GM23338 (cell line): ENCODE data around the gene RAD51B. TPM values are rescaled to one million over a fixed set of nuclear protein-coding genes. Genes with fewer than 3 reads are reported as not detected.

Experiments
- ATAC-seq: fragments of 200-7000 bp; cut with Tn5 transposase; 3 replicates; pipeline ENCODE4 v1.9.1; 2020
- DNase-seq: peaks from one replicate; pipeline ENCODE4 v3.0.0-alpha.2; 2015; ENCODE audit warnings: low spot score
- H2AFZ ChIP-seq: fragments of 200-600 bp; sonication (generic); 2 replicates; pipeline ENCODE4 v1.8.0; 2016; ENCODE audit warnings: antibody characterized with exemption, mild to moderate bottlenecking, moderate library complexity
- H3F3A ChIP-seq: fragments of 200-600 bp; sonication (generic); replicated peaks from 2 replicates; pipeline ENCODE4 v1.8.0; 2017; ENCODE audit warnings: antibody characterized with exemption, mixed run types, low read depth
- H3K27ac ChIP-seq: fragments of 200-600 bp; sonication (generic); 2 replicates; pipeline ENCODE4 v1.6.1; 2016; ENCODE audit warnings: low read depth
- H3K27me3 ChIP-seq: fragments of 200-600 bp; sonication (generic); 2 replicates; pipeline ENCODE4 v1.8.0; 2016; ENCODE audit warnings: mild to moderate bottlenecking, mixed run types, moderate library complexity; ENCODE audit not compliant: insufficient read depth
- H3K36me3 ChIP-seq: fragments of 200-600 bp; sonication (generic); 2 replicates; pipeline ENCODE4 v1.8.0; 2016; ENCODE audit warnings: mild to moderate bottlenecking; ENCODE audit not compliant: insufficient read depth
- H3K4me1 ChIP-seq: fragments of 200-600 bp; sonication (generic); 2 replicates; pipeline ENCODE4 v1.8.0; 2016; ENCODE audit warnings: mild to moderate bottlenecking, moderate library complexity; ENCODE audit not compliant: insufficient read depth
- H3K4me2 ChIP-seq: fragments of 200-600 bp; sonication (generic); 2 replicates; pipeline ENCODE4 v1.7.1; 2017; ENCODE audit warnings: mixed run types
- H3K4me3 ChIP-seq: fragments of 200-600 bp; sonication (generic); 2 replicates; pipeline ENCODE4 v1.6.1; 2016; ENCODE audit warnings: mixed run types
- H3K79me2 ChIP-seq: fragments of 200-600 bp; sonication (generic); replicated peaks from 2 replicates; pipeline ENCODE4 v1.8.0; 2017; ENCODE audit warnings: mild to moderate bottlenecking; ENCODE audit not compliant: insufficient read depth
- H3K9me2 ChIP-seq: fragments of 200-600 bp; sonication (generic); 2 replicates; pipeline ENCODE4 v1.8.0; 2017; ENCODE audit not compliant: insufficient read depth
- H4K20me1 ChIP-seq: fragments of 200-600 bp; sonication (generic); replicated peaks from 2 replicates; pipeline ENCODE4 v1.8.0; 2017; ENCODE audit warnings: mild to moderate bottlenecking; ENCODE audit not compliant: insufficient read depth
- H3K27ac Mint-ChIP-seq: 2 replicates; pipeline ENCODE4 v1.8.0; 2020; ENCODE audit warnings: inconsistent platforms, mild to moderate bottlenecking, moderate library complexity, mixed read lengths
- H3K27me3 Mint-ChIP-seq: 3 replicates; pipeline ENCODE4 v1.8.0; 2022; ENCODE audit warnings: low read depth, mild to moderate bottlenecking, moderate library complexity, mixed read lengths, inconsistent platforms; ENCODE audit not compliant: insufficient read depth, poor library complexity
- H3K36me3 Mint-ChIP-seq: 3 replicates; pipeline ENCODE4 v1.8.0; 2021; ENCODE audit warnings: low read depth, mild to moderate bottlenecking, inconsistent platforms, moderate library complexity, mixed read lengths
- H3K4me1 Mint-ChIP-seq: 3 replicates; pipeline ENCODE4 v1.8.0; 2020; ENCODE audit warnings: mild to moderate bottlenecking, inconsistent platforms, mixed read lengths
- H3K4me3 Mint-ChIP-seq: 3 replicates; pipeline ENCODE4 v1.8.0; 2021; ENCODE audit warnings: moderate library complexity, mild to moderate bottlenecking, inconsistent platforms, mixed read lengths
- H3K9me3 Mint-ChIP-seq: 3 replicates; pipeline ENCODE4 v1.8.0; 2020; ENCODE audit warnings: moderate library complexity, mild to moderate bottlenecking, inconsistent platforms, mixed read lengths
- CREB1 ChIP-seq: fragments of 250-450 bp; sonication (Bioruptor Pico); IDR thresholded peaks from 2 replicates; pipeline ENCODE4 v1.5.0; 2020; ENCODE audit warnings: low read depth, mild to moderate bottlenecking, moderate library complexity
- CTCF ChIP-seq, 2 experiments: fragments of 200-600 bp in 1 of 2; sonication (generic) in 1 of 2; conservative IDR thresholded peaks; 2 replicates each; pipeline versions ENCODE4 v1.5.1 to v1.6.1; 2016 to 2017; ENCODE audit warnings: antibody characterized with exemption in 2 of 2, low read depth in 2 of 2, mild to moderate bottlenecking in 2 of 2, moderate library complexity in 1 of 2
- ETS1 ChIP-seq: IDR thresholded peaks from 2 replicates; pipeline ENCODE4 v1.6.1; 2016; ENCODE audit warnings: antibody characterized with exemption
- EZH2 ChIP-seq: fragments of 200-600 bp; sonication (generic); IDR thresholded peaks from one replicate; pipeline ENCODE4 v1.8.0; 2017; ENCODE audit warnings: antibody characterized with exemption, mild to moderate bottlenecking, low read depth; ENCODE audit not compliant: unreplicated experiment
- EZH2phosphoT487 ChIP-seq: fragments of 200-600 bp; sonication (generic); IDR thresholded peaks from one replicate; pipeline ENCODE4 v1.8.1; 2018; ENCODE audit warnings: antibody characterized with exemption; ENCODE audit not compliant: unreplicated experiment
- JUNB ChIP-seq: IDR thresholded peaks from one replicate; pipeline ENCODE4 v1.6.1; 2016; ENCODE audit warnings: antibody characterized with exemption; ENCODE audit not compliant: unreplicated experiment
- NANOG ChIP-seq: IDR thresholded peaks from 2 replicates; pipeline ENCODE4 v1.6.1; 2016; ENCODE audit warnings: antibody characterized with exemption, borderline replicate concordance
- POLR2AphosphoS5 ChIP-seq: IDR thresholded peaks from 2 replicates; pipeline ENCODE4 v1.6.1; 2016; ENCODE audit warnings: antibody characterized with exemption, low read depth
- REST ChIP-seq: IDR thresholded peaks from one replicate; pipeline ENCODE4 v1.6.1; 2018; ENCODE audit warnings: antibody characterized with exemption; ENCODE audit not compliant: unreplicated experiment
- STAT1 ChIP-seq: IDR thresholded peaks from one replicate; pipeline ENCODE4 v1.6.1; 2016; ENCODE audit warnings: antibody characterized with exemption; ENCODE audit not compliant: unreplicated experiment
- ZNF114 ChIP-seq: fragments of 250-450 bp; sonication (Bioruptor Pico); IDR thresholded peaks from 2 replicates; pipeline ENCODE4 v1.5.0; 2020; ENCODE audit warnings: mild to moderate bottlenecking, moderate library complexity
- ZNF331 ChIP-seq: fragments of 250-450 bp; sonication (Bioruptor Pico); IDR thresholded peaks from 2 replicates; pipeline ENCODE4 v1.5.0; 2020; ENCODE audit warnings: low read depth, mild to moderate bottlenecking, moderate library complexity
- polyA plus RNA-seq: library from polyadenylated mRNA; unstranded; fragments of >200 nt; fragmentation: Nextera tagmentation; extraction: Ambion mirVana; gene quantifications from 2 replicates; pipeline ENCODE4 v1.2.1, GENCODE V29; 2016
- total RNA-seq: library from RNA; depleted of rRNA; stranded (reverse); fragments of >200 nt; shearing (Covaris generic); gene quantifications from 2 replicates; pipeline ENCODE4 v1.2.3, GENCODE V29; 2014

RAD51B gene
- total and polyA plus RNA-seq, 2 experiments from 2014 or later, result 15.7 to 29.1 TPM

- TF ChIP-seq REST (no peak), CREB1 (CRISPR knock-in tag) (no peak)
- H3K27me3 Mint-ChIP-seq, result no peaks in the 10 kb centered on the region
- no peaks in the 10 kb centered on the region for H3K79me2 ChIP-seq
- H3K4me2 ChIP-seq, result peak overlapping the region; percentile 54
- no peaks in the 10 kb centered on the region for H3K9me2 ChIP-seq
- H3K9me3 Mint-ChIP-seq, result no peaks in the 10 kb centered on the region
- peak overlapping the region; percentile 94 for H3K27ac ChIP-seq
- no peaks in the 10 kb centered on the region for H3F3A ChIP-seq
- no peaks in the 10 kb centered on the region for H3K27me3 ChIP-seq
- H3K36me3 Mint-ChIP-seq, result peaks cover 5% of the 10 kb centered on the region; the same call in 1 of the 3 replicates
- ATAC-seq (no peak), DNase-seq (no peak)
- H3K36me3 ChIP-seq, result no peaks in the 10 kb centered on the region
- H4K20me1 ChIP-seq, result no peaks in the 10 kb centered on the region
- H3K27ac Mint-ChIP-seq, result peak overlapping the region; percentile 91
- H3K4me3 ChIP-seq, result no peak overlapping the region
- H3K4me1 ChIP-seq, result peaks cover 59% of the 10 kb centered on the region
- H3K4me3 Mint-ChIP-seq, result no peak overlapping the region
- H3K4me1 Mint-ChIP-seq, result peaks cover 55% of the 10 kb centered on the region
- H2AFZ ChIP-seq, result no peak overlapping the region
These were observed 222.3 kb downstream of the RAD51B start for GRCh38 chr14:68041876-68042354.

- H3K79me2 ChIP-seq, result no peaks in the 10 kb centered on the region
- no peaks in the 10 kb centered on the region for H3K27me3 Mint-ChIP-seq
- H3K4me1 Mint-ChIP-seq, result peaks cover 51% of the 10 kb centered on the region
- peak overlapping the region; percentile 13; the same call in 1 of the 2 replicates for H3K4me2 ChIP-seq
- H3K4me3 Mint-ChIP-seq, result no peak overlapping the region
- H3K36me3 Mint-ChIP-seq, result peaks cover 1% of the 10 kb centered on the region; the same call in 1 of the 3 replicates
- H3K4me1 ChIP-seq, result peaks cover 58% of the 10 kb centered on the region
- peak overlapping the region; percentile 94; the same call in 1 of the 2 replicates for H3K27ac ChIP-seq
- ATAC-seq (no peak; the same call in 2 of the 3 replicates), DNase-seq (no peak)
- no peaks in the 10 kb centered on the region for H3K27me3 ChIP-seq
- H3K9me3 Mint-ChIP-seq, result no peaks in the 10 kb centered on the region
- H3K27ac Mint-ChIP-seq, result peak overlapping the region; percentile 38
- H3F3A ChIP-seq, result no peaks in the 10 kb centered on the region
- H4K20me1 ChIP-seq, result no peaks in the 10 kb centered on the region
- H3K36me3 ChIP-seq, result no peaks in the 10 kb centered on the region
- H2AFZ ChIP-seq, result no peak overlapping the region
- H3K4me3 ChIP-seq, result no peak overlapping the region
- H3K9me2 ChIP-seq, result no peaks in the 10 kb centered on the region
- TF ChIP-seq CREB1 (CRISPR knock-in tag) (no peak), ETS1 (no peak), ZNF331 (CRISPR knock-in tag) (no peak), STAT1 (no peak), ZNF114 (CRISPR knock-in tag) (no peak), CTCF (conservative IDR thresholded peaks at IDR 0.05; ENCODE audit: low read depth in 2 of 2) (no peak), EZH2 (no peak), POLR2AphosphoS5 (no peak), NANOG (no peak), EZH2phosphoT487 (no peak), JUNB (no peak)
These were observed 223.1 kb downstream of the RAD51B start for GRCh38 chr14:68042586-68043210.
